ELF-1 (cell line): ENCODE measurements around the gene CLDN11.

Experiments used
- DNase-seq: peaks from one replicate; pipeline ENCODE4 v3.0.0-alpha.2; 2016; ENCODE audit warnings: low read depth, low spot score

Gene CLDN11

DNA sequence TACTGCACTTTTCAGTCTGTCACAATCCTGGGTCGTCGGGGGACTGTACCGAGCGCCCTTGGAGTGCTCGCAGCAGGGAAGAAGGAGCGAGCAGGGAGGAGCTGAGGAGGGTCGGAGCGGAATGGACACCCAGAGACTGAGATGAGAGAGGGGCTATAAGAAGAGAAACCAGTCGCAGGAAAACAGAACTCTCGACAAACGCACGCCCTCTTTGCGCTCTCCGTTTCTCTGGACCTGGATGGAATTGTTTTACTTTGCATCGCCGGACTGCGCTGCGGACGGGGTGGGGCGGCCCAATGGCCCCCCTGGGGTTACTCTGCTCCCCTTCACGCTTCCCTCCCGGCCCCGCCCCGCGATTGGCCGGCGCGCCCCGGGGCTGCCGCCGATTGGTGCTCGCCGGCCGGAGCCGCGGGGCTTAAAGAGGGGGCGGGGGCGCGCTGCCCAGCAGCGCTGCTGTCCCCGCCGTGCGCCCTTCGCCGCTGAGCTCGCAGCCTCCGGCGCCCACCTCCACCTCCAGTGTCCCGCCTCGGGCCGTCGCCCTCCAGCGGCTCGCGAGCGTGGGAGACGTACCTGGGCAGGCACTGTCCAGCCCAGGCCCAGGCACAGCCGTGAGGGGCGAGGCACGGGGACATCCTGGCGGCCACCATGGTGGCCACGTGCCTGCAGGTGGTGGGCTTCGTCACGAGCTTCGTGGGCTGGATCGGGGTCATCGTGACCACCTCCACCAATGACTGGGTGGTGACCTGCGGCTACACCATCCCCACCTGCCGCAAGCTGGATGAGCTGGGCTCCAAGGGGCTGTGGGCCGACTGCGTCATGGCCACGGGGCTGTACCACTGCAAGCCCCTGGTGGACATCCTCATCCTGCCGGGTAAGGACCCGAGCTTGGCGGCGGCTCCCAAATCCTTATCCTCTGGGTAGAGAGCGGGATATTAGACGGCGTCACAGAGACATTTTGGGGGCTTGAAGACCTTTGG, at the start of gene CLDN11:
CLDN11 (plus strand) TSS at position 447 of the 977 bp plus-strand sequence; CDS start at position 646, 199 bp downstream.
- peak; percentile 50 for DNase-seq

DNA sequence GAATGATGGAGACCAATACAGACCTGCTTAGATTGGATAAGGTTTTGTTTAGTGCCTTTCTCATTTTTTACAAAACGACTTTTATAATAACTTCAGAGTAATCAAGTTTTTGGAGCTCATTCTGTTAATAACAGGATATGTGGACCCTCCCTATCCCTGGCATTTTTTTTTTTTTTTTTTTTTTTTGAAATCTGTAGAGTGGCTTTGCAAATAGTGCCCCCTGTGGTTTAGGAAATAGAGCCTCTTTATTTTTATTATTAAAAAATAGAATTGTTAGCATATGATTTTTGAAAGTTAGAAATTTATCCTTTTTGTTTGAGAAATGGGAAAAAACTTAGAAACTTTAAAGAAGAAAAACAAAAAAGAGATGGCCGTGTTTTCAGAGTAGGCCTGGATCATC, 49.7 kb upstream of the CLDN11 start:
- DNase-seq = no peak

DNA sequence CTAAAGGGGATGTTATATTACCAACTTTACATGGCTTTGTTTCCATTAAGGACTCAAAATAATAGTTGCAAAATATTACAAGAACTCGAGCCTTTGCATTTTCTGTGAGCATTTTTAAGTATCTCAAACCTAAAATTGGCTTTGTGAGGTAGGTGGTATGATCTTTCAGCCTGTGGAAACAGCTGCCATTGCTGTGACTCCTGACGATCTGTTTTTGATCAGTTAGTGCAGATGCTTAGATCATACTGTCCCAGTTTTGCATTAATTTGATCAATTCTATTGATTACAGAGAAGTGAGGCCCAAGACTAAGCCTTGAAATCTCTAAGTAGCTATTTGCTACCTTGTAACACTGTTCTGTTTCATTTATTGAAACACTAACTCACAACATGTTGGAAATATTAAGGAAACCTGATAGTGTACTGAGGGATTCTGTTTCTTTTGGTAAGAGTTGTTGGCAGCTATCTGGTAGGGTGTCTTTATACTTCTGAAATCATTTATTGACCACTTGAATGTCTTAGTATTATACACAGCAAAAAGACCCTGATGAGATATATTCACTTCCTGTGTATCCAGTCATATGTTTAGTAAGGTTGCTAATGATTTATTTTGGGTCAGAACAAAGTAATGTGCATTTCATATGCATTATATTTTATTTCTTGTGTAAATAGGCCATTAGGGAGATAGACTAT, 46.3 kb upstream of the CLDN11 start:
- DNase-seq = no peak

DNA sequence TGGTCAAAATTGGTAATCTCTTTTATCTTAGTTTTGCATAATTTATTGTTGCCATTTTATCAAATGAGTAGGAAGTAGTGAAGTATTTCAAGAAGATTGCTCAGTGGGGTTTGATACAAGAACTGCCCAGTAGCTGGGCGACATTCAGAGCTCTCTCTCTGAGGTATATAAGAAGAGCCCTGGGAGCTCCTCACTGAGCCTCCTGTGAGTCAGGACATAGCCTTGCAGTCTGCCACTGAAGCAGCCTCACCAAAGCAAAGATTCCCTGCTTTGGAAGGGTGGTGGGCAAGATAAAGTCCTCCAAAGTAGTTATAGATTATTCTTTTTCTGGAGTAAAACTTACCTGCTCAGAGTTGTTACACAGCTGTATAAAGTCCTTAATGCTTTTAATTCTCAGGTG, 35.1 kb upstream of the CLDN11 start:
- no peak for DNase-seq

DNA sequence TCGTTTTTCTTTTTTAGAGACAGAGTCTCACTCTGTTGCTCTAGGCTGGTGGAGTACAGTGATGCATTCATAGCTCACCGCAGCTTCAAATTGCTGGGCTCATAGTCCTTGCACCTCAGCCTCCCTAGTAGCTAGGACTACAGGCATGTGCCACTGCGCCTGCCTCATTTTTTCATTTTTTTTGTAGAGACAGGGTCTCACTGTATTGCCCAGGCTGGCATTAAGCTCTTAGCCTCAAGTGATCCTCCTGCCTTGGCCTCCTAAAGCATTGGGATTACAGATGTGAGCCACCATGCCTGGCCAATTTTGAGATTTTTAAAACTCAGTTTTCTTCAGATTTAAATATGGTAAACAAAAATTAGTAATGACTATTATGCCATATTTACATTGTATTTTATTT, 32.2 kb upstream of the CLDN11 start:
- DNase-seq = no peak

DNA sequence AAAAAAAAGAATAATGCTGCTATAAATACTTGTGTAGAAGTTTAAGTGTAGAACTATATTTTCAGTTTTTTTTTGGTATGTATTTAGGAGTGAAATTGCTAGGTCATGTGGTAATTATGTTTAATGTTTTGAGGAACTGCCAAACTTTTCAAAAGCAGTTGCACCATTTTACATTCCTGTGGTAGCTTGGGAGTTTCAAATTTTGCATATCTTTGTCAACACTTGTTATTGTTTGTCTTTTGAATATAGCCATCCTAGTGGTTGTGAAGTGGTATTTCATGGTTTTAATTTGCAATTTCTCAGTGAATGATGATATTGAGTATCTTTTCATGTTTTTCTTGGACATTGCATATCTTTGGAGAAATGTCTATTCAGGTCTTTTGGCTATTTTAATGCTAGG, 30.7 kb upstream of the CLDN11 start:
- DNase-seq = no peak

DNA sequence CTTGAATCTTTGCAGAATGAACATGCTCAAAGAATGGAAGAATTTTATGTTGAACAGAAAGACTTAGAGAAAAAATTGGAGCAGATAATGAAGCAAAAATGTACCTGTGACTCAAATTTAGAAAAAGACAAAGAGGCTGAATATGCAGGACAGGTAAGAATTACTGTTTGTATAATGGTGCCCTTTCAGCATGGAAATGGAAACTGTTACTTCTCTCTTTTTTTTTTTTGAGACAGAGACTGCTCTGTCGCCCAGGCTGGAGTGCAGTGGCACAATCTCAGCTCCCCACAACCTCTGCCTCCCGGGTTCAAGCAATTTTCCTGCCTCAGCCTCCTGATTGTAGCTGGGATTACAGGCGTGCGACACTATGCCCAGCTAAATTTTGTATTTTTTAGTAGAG, 27.6 kb upstream of the CLDN11 start:
- DNase-seq = no peak

DNA sequence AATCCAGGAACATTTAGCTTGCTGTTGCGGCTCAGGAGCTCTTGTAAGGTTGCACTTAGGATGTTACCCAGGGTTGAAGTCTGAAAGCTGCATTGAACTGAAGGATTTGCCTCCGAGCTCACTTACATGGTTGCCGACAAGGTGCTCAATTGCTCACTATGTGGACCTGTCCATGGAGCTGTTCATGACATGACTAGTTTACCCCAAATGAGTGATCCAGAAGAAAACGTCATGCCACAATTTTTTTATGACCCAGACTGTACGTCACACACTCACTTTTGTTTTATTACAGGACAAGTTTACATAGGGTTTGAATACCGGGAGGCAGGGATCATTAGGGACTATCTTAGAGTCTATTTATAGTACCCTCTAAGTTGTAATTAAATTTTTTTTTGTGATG, 21.0 kb upstream of the CLDN11 start:
- DNase-seq = no peak

DNA sequence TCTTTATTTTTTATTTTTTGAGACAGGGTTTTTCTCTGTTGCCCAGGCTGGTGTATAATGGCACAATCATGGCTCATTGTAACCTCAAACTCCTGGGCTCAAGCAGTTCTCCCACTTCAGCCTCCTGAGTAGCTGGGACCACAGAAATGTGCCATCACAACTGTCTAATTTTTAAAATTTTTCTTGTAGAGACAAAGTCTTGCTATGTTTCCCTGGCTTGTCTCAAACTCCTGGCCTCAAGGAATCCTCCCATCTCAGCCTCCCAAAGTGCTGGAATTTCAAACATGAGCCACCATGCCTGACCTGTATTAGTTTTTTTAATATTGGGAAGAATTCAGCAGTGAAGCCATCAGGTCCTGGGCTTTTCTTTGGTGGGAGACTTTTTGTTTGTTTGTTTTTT, 13.6 kb upstream of the CLDN11 start:
- no peak for DNase-seq

DNA sequence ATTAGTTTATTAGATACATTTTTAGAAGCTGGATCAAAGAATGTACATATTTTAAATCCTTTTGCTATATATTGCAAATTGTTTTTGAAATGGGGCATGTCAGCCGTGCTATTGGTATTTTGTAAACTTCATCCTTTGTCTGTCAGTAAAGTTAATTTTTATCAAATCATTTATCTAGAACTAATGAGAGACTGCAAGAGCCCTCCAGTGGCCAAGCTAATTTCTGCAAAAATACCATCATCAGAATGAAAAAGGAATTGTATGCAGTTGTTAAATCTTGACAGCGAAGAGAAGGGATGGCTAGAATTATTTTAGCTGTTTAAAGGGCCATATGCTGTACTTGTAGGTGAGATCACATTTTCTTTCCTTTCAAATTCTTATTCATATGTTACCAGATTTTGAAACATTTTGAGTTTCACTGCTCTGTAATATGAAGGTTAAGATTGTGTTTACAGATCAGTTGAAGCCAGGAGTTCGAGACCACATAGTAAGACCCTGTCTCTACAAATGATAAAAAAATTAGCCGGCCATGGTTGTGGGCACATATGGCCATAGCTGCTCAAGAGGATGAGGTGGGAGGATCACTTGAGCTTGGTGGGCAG, 8.1 kb upstream of the CLDN11 start:
- DNase-seq = no peak

DNA sequence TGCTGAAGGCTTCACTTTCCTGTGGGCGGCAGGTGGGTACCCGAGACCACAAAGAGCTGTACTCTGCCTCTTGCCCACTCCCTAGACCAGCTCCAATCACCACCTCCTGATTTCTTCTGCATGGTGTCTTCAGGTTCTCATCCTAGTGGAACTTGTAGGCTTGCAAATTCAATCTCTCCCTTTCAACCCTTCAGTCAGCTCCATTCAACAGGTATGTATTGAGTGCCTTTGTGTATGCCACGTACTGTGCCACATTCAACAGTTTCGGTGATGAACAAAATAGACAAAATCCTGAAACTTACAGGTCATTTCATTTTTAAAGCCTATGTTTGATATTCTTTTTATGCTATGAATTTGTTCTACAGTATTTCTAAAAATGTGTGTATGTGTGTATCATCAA, 5.4 kb upstream of the CLDN11 start:
- DNase-seq = no peak

DNA sequence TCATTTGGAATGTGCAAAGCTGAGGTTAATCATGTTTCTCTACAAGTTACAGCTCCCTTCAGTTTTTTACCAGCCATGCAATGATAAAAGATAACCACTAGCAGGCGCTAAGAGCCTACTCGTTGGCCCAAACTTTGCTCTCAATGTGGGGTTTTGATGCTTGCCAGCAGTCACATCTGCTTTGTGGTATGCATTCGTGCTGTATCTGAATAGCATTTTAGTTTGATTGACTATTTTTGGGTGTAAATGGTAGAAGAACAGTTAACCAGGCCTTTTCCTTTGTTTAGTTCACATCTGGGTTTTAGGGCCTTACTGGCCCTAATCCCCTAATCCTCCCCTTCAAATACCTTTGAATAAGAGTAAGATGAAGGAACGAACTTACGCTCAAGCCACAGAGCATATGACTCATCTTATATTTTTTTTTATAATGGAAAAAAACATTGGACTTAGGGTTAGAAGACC, 4.4 kb upstream of the CLDN11 start:
- peak; percentile 59 for DNase-seq

DNA sequence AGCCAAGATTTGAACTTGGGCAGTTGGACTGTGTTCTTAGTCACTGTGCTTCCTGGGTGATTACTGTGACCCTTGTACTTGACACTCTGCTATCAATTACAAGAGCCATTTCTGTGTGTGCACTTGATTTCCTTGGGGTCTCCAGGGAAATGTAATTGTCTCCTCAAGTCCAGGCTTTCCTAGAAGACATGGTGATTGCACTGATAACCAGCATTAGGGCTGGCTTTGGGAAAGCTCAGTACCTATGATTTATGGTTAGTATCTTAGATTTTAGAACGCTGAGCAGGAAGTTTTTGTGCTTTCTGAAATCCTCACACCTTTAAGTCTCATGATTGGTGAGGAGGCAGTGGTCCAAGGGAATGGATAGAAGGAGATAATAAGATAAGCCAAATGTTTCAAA, 1.6 kb upstream of the CLDN11 start:
- DNase-seq = no peak

DNA sequence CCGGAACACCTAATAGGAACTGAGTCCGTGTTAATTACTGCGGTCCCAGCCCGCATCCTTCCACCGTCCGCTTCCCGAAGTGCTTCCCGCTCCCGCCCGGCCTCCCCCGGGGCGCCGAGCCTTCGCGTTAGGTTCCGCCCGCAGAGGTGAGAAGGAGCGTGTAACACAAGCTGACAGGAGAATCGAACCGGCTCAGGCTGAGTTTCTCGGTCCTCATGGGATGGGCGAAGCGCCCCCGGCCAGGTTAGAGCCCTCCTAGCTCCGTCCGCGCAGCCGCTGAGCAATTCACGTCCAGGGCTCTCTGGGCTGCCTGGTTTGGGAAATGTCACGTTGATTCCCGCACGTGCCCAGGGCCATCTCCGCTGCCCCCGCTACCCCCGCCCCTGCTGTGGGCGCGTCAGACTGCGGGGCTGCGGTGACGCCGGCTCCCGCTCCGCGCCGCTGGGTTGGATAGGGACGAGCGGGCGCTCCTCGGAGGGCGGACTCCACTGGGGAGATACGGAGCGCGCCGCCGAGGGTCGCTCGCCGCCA, 954 bp downstream of the CLDN11 start:
- DNase-seq = peak; percentile 71

DNA sequence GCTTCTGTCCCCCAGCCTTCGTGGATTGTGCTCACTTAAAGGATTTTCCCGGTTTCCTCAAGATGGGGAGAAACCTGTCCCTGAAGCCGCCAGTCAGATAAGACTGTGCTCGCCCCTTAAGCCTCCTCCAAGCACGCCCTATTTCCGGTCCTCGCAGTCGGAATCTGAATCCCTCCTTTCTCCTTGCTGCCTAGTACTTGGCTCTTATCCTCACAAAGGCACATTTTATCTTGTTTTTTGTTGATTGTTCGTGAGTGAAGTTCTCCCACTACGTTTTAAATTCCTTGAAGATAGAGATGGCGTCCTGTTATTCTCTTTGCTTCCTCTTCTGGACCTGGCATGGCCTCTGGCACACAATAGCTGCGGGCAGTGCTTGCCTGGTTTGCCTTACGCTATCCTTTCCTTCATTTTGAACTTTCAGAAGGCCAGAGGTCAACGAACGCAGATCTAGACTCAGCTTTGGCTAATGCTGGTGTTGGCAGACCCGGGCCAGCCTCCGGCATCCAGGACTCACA, 1.7 kb downstream of the CLDN11 start:
- DNase-seq = peak; percentile 45

DNA sequence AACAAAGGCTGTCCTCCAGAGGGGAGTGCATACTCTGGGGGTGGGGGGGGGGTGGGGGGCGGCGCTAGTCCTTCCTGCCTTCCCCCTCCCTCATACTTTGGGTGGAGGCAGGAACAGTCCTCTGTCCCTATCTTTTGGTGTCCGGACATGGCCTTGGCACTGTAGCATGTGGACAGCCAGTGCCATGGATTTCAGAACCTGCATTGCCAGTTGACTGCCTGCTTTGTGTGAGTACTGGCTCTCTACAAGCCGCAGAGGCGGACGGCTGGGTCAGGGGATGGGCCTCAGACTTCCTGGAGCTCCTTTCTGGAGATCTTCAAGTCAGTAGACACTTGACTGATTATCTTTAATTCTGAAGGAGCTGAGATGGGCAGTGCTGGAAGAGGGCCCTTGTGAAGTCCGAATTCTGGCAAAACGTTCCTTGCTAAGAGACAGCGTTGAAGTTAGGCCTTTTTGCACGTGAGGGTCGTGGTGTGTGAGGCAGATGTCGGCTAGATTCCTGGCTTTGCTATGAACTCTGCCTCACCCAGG, 2.5 kb downstream of the CLDN11 start:
- no peak for DNase-seq

DNA sequence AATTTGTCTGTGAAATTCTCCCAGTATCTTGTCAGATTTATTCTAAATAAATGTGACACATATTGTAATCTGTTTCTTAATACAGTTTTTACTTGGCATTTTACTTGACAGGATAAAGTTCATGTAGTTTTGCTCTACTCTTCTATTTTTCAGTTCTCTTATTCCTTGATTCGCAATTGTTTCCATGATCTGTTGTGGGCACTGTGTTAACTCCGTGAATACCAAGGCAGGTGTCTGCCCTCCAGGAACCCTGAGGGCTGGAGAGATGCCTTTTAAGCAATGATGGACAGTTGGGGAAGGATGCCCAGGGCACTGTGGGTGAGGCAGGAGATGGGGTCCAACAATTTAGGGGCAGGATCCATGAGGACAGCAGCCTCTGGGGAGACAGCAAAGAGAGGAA, 3.1 kb downstream of the CLDN11 start:
- DNase-seq = no peak

DNA sequence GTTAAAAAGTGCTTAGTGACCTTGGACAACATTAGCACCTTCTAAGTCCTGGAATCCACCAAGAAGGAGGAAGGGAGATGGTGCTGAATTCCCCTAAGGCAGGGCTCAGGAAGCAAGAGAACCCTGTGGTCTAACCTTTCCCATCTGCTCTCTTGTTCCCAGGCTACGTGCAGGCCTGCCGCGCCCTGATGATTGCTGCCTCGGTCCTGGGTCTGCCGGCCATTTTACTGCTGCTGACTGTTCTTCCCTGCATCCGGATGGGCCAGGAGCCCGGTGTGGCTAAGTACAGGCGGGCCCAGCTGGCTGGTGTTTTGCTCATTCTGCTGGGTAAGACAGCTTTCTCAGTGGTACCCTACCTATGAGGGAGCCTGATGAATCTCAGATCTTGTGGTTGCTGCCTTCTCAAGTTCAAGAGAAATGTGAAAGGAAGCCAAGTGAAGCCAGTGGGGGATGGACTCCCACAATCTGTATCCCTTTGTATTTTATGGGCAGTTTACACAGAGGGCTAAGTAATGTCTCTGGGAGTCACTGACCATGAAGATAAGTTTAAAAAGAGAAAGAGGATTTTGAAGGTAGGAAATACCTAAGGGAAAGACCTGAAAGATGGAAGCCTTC, 4.4 kb downstream of the CLDN11 start:
- DNase-seq = peak; percentile 11

DNA sequence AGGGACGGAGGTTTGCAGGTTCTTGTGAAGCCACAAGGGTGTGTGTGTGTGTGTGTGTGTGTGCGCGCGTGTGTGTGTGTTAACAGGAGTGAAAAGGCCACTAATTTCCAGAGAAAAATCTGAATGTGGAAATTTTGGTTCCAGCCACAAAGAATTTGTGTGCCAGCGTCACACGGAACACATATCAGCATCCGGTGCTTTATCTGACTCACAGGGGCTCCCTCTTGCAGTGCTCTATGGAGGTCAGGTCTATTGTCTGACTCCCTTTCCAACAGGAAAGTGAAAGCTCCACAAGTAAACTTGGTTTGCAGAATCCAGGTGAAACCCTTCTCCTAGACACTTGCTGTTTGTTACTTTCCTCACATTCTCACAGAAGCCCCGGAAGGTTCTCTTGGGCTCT, 6.2 kb downstream of the CLDN11 start:
- DNase-seq = no peak

DNA sequence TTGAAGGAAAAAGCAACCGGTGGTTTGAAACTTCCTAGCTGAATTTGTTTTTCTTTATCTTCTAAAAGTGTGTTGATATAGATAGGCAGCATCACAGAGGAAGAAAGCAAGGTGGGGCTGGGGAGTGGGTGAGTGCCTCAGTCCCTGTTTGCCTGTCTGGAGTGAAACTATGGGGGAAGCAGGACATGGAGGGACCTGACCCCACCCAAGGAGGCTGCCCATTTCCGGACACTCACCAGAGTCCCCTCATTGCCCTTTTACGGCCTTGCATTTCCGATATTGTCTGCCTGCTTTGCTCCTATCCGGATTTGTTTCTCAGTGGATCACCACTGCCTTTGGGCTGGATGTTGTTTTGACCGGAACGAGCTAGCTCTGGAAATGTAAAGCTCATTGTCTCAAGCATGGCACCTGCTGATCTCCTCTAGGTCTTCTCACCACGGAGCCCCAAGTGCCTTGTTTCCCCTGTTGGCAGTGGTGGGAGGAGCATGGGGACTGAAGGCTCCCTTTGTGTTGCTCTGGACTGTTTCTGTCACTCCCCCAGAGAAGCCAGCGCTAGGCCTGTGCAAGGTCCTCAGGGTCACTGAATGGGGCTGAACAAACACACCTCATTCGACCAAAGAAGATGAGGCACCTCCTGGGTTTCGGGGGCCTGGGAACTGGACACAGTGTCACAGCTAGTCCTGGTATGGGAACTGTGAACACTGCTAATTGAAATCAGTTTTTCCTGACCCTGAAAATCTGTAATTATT, 7.0 kb downstream of the CLDN11 start:
- peak; percentile 67 for DNase-seq
